CD4-positive, alpha-beta T cell treated with Interleukin-15 for 4 hours (primary cell): ENCODE measurements around the gene KRTAP5-4.
A peak's percentile ranks its signal among the peaks of the same experiment; 100 is the strongest.
"Not testable (repeated sequence)": the region's sequence is repeated elsewhere in the genome, so short reads cannot be mapped to it uniquely, and the experiment has no call there.

Experiments used
- DNase-seq: peaks from one replicate; pipeline ENCODE4 v3.0.0-alpha.2; 2020; ENCODE audit warnings: low spot score

Gene KRTAP5-4

GRCh38 chr11:1637628-1638027 lies 15.7 kb upstream of the KRTAP5-4 start:
- no peak for DNase-seq

GRCh38 chr11:1636291-1636950 lies 14.5 kb upstream of the KRTAP5-4 start:
- DNase-seq = no peak

DNA sequence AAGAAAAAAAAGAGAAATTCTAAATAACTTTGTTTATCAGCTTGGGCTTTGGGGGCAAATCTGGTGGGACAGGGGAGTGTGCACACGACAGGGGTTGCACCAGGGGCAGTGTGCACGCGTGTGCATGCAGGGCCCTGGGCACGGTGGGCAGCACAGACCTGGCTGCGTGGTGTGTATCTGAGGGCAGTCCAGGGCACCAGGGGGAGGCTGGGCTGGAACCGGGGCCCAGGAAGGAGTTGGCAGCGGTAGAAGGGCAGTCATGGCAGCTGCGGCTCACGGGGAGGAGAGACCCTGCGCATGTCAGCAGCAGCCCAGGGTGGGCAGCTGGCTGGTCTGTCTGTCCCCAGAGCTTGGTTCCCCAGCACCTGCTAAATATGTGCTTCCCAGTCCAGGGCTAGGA lies 11.9 kb upstream of the KRTAP5-4 start:
- DNase-seq = no peak

- DNase-seq = no peak
Measured at GRCh38 chr11:1632053-1632714, 10.2 kb upstream of the KRTAP5-4 start.

- no peak for DNase-seq
Measured at GRCh38 chr11:1631066-1631568, 9.2 kb upstream of the KRTAP5-4 start.

DNA sequence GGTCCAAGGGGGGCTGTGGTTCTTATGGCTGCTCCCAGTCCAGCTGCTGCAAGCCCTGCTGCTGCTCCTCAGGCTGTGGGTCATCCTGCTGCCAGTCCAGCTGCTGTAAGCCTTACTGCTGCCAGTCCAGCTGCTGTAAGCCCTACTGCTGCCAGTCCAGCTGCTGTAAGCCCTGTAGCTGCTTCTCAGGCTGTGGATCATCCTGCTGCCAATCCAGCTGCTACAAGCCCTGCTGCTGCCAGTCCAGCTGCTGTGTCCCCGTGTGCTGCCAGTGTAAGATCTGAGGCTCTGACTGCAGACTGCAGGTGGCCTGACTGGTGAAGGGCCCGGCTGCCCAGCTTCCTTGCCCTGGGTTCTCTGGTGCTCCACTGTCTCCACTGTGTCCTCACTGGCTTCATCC lies 8.3 kb upstream of the KRTAP5-4 start:
- DNase-seq = no peak

- DNase-seq = no peak
Measured at GRCh38 chr11:1629326-1630185, 7.6 kb upstream of the KRTAP5-4 start, which contains the start of gene KRTAP5-5. Gene KRTAP5-5, plus strand, starts transcription at chr11:1629775. Its CDS starts 66 bp downstream, at chr11:1629841.

- peak; percentile 64 for DNase-seq
Measured at GRCh38 chr11:1628506-1629325, 6.8 kb upstream of the KRTAP5-4 start.

DNA sequence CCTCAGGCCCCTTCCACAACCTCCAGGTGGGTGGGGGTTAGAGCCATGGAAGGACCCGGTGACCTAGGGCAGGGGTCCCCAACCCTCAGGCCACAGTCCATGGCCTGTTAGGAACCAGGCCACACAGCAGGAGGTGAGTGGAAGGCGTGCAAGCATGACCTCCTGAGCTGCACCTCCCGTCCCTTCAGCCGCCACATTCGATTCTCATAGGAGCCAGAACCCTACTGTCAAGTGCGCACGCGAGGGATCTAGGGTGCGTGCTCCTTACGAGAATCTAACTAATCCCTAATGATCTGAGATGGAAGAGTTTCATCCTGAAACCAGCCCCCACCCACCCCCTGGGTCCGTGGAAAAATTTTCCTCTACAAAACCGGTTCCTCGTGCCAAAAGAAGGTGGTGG lies 3.6 kb upstream of the KRTAP5-4 start:
- no peak for DNase-seq

GRCh38 chr11:1624621-1625020 lies 2.7 kb upstream of the KRTAP5-4 start:
- DNase-seq = no peak

- DNase-seq = no peak
Measured at GRCh38 chr11:1623716-1624115, 1.8 kb upstream of the KRTAP5-4 start.

DNA sequence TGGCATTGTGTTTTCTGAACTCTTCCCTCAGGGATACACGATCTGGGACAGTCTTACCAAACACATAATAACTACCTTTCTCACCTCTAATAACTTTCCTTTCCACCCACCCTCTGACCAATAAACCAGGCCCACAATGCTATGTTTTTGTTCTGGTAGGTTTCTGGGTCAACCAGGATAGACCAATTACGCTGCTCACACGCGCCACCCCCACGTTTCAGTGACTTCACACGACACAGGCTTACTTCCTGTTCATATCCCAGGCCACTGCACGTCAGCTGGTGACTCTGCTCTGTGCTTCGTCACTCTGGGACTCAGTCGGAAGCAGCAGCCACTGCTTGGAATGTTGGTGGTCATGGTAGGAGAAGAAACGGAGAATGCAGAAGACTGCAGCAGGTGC lies 2.5 kb downstream of the KRTAP5-4 start:
- DNase-seq = peak; percentile 12

DNA sequence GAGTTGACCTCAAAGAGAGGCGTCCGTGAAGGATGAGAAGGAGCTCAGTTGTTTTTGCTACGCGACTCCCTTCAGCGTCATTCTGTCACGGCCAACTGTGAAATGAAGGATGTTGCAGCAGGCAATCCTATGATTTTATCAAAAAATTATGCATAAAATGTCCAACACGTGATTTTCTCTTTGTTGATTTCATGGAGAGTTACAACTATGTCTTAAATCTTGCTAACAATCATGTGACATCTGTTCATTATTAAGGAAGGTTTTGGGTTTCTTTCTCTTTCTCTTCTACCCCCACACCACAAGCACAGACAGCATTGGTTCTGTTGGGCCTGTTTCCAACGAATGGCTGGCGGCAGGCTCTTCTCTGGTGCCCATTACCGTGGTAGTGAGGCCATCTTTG lies 3.7 kb downstream of the KRTAP5-4 start:
- DNase-seq = no peak

DNA sequence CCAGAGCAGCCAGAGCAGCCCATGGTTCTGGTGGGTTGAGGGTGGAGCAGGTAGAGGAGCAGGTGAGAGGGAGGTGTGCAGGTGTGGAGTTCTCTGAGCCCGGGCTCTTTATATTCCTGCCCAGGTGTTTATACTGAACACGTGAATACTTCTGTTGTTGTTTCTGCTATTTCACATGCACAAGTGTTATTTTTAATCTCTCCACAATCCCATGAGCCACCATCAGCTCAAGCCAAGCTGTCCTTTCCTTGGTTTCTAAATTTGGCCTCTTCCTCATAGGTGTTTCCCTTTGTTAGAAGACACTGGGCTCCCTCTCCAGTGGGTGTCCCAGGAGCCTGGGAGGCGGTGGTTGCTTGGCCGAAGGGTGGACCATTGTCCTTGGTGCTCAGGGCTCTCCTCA lies 13.6 kb downstream of the KRTAP5-4 start, which contains the start of gene KRTAP5-3:
TSS of gene KRTAP5-3 (minus strand) at position 101 of the 400 bp plus-strand sequence. CDS start at position 23, 78 bp downstream.
- no peak for DNase-seq

- not testable (repeated sequence) for DNase-seq
Measured at GRCh38 chr11:1607901-1608300, 14.0 kb downstream of the KRTAP5-4 start.

DNA sequence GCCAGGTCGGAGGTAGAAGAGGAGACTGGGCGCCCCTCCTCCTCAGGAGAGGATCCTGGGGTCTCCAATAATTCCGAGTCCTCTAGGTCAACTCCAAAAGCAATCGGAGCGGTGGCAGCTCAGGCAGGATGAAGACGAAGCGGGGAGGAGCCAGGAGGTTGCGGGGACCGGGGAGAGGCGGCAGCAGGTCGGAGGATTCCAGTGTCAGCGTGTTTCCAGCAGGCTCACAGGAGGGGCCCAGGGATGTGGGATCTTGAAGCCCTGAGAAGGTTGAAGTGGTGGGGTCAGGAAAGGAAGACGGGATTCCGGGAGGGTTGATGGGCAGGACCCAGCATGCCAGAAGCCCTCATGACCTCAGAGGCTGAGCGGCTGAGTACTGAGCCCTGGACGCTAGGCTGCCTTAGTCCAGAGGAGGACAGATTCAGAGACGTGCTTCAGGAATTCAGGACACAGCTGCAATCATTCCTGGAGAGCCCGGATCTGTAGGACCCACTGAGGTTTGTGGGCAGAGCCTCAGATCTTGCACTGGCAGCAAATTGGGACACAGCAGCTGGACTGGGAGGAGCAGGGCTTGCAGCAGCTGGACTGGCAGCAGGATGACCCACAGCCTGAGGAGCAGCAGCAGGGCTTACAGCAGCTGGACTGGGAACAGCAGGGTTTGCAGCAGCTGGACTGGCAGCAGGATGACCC lies 14.6 kb downstream of the KRTAP5-4 start:
- DNase-seq = not testable (repeated sequence)

DNA sequence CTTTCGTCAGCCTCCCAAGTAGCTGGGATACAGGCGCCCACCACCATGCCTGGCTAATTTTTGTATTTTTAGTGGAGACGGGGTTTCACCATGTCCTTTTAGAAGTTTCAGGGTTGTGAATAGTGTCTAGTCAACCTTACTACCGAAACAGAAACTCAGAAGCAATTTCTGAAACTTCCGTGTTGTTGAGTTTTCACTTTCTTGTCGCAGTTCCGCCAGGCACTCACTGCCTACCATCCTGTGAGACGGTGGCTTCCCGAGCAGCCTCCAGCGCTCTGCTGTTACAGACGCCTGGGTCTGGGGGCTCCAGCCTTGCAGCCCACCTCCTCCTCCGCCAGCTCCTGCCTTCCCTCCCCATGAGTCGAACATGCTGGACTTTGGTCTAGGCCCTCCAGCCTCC lies 16.0 kb downstream of the KRTAP5-4 start:
- DNase-seq = peak; percentile 27

DNA sequence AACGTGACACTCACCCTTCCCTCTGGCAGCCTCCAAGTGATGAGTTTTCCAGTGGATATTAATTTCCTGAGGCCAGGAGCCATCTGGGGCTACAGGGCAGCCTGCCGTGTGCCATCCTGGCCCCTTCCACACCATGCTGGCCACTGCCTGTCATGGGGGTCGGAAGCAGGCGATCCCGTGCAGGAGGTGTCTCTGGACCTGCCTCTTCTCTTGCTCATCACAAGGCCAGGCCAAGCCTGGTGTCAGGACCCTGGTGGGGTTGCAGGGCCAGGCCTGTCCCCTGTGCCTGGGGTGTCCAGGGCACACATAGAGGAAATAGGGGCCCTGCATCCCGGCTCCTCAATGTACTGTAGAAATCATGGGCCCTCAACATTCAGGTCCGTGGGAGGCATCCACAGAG lies 17.2 kb downstream of the KRTAP5-4 start:
- DNase-seq = no peak

DNA sequence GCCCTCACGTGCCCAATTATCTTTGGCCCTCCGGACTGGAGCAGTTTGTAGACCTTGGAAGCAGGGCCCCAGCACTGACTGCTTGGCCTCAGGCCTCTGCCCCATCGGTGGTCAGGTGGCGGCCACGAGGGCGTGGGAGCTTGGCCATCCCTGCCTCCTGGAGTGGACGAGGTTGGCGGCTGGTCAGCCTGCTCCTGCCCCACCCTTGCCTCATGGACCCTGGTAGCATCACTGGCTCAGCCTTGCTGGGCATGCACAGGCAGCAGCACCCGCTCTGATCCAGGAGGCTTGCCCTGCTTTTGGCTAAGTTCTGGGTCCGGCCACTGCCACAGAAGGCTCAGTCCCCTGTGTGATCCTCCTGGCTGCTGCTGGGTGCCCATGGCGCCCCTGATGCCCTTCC lies 17.8 kb downstream of the KRTAP5-4 start:
- DNase-seq = no peak

DNA sequence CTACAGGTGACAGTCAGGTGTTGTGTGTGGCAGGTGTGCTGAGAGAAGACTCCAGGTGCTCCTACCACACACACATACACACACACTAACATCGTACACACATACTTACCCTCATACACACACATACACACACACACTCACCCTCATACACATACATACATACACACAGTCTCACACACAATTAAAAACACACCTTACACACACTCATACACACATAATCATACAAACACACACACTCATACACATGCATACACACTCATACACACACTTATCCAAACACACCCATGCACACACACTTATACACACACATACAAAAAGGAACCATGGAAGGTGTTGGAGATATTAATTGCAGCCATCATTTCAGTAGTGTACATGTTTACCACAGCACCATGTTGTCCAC lies 18.3 kb downstream of the KRTAP5-4 start:
- DNase-seq = no peak

DNA sequence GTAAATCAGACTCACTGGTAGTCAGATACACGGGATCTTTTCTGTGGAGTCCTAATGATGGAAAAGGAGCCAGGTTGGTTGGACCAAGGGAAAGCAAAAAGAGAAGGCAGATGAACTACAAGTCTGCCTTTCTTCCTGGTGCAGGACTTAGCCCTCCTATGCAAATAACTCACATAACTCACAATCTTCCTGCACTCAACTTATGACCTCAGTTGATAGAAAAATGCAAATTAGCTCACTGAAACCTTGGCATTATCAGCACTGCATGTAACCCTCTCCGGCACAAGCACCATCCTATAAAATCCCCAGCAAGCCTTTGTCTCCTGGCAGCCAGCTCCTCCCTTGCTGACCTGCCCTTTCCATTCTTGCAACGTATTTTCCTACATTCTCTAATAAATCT lies 20.3 kb downstream of the KRTAP5-4 start:
- not testable (repeated sequence) for DNase-seq
